Stimulated activated CD8-positive, alpha-beta memory T cell treated with anti-CD3 and anti-CD28 coated beads, Interleukin-15, amount 100 ng/mL, for 1 hour (primary cell): ENCODE measurements around the gene ZNF552.
"Not testable (repeated sequence)": the region's sequence is repeated elsewhere in the genome, so short reads cannot be mapped to it uniquely, and the experiment has no call there.

ENCODE experiments used
- DNase-seq: peaks from one replicate; pipeline ENCODE4 v3.0.0-alpha.2; 2020; ENCODE audit warnings: low read depth

ZNF552 gene

GRCh38 chr19:57818378-57818777, 3.7 kb upstream of the ZNF552 start:
- no peak for DNase-seq

- no peak for DNase-seq
Observed at GRCh38 chr19:57817976-57818375, 3.3 kb upstream of the ZNF552 start.

- no peak for DNase-seq
Observed at GRCh38 chr19:57816652-57817051, 1.9 kb upstream of the ZNF552 start.

GRCh38 chr19:57815247-57816075, 748 bp upstream of the ZNF552 start:
- no peak for DNase-seq

GRCh38 chr19:57813919-57814504, 701 bp downstream of the ZNF552 start:
- no peak for DNase-seq

GRCh38 chr19:57812975-57813820, 1.5 kb downstream of the ZNF552 start:
- DNase-seq, result not testable (repeated sequence)

- no peak for DNase-seq
Observed at GRCh38 chr19:57812226-57812625, 2.5 kb downstream of the ZNF552 start.

GRCh38 chr19:57810410-57811295, 4.1 kb downstream of the ZNF552 start:
- not testable (repeated sequence) for DNase-seq

GRCh38 chr19:57807541-57807940, 7.2 kb downstream of the ZNF552 start:
- DNase-seq, result no peak

GRCh38 chr19:57803594-57804325, 11.0 kb downstream of the ZNF552 start:
- DNase-seq, result no peak

GRCh38 chr19:57803265-57803593, 11.5 kb downstream of the ZNF552 start:
- DNase-seq, result no peak

- DNase-seq, result no peak
Observed at GRCh38 chr19:57802269-57802668, 12.4 kb downstream of the ZNF552 start.

GRCh38 chr19:57800696-57801095, 14.0 kb downstream of the ZNF552 start:
- no peak for DNase-seq

GRCh38 chr19:57796580-57796979, 18.1 kb downstream of the ZNF552 start:
- not testable (repeated sequence) for DNase-seq

GRCh38 chr19:57789288-57789687, 25.4 kb downstream of the ZNF552 start:
- DNase-seq, result no peak

- DNase-seq, result no peak
Observed at GRCh38 chr19:57788114-57788692, 26.5 kb downstream of the ZNF552 start.

- no peak for DNase-seq
Observed at GRCh38 chr19:57786906-57787305, 27.8 kb downstream of the ZNF552 start.

- no peak for DNase-seq
Observed at GRCh38 chr19:57786286-57786685, 28.4 kb downstream of the ZNF552 start.

GRCh38 chr19:57779220-57779845, 35.4 kb downstream of the ZNF552 start:
- DNase-seq, result no peak

- DNase-seq, result no peak
Observed at GRCh38 chr19:57778336-57778735, 36.4 kb downstream of the ZNF552 start.
